ENCODE measurements around the gene PARN.
"Not testable (repeated sequence)": the region's sequence is repeated elsewhere in the genome, so short reads cannot be mapped to it uniquely, and the experiment has no call there.

GRCh38 chr16:14441533-14441932 is 188.5 kb downstream of the PARN start:
- not testable (repeated sequence) for TF ChIP-seq CTCF, POLR2A (IDR thresholded peaks at IDR 0.05)
